Psoas muscle (tissue), 8 donors: ENCODE data around the gene RTP2. TPM values are rescaled to one million over a fixed set of nuclear protein-coding genes. Genes with fewer than 3 reads are reported as not detected.

ENCODE experiments used
- ATAC-seq, 4 donors: fragments of 200-7000 bp; cut with Tn5 transposase; one replicate each; pipeline ENCODE4 v1.9.1; 2020; ENCODE audit warnings: moderate library complexity in 3 of 4, mild to moderate bottlenecking in 2 of 4
- DNase-seq, 2 donors: peaks; one replicate each; pipeline ENCODE4 v3.0.0-alpha.2; 2020
- H3K27ac ChIP-seq: fragments of 200-600 bp; one replicate; pipeline ENCODE4 v1.8.0; 2022
- H3K27me3 ChIP-seq, 3 donors: fragments of 200-600 bp in 1 of 3; one replicate each; pipeline versions ENCODE4 v1.6.1 to v1.8.0; 2013 to 2022; ENCODE audit warnings: low read length in 2 of 3, mild to moderate bottlenecking in 2 of 3, moderate library complexity in 1 of 3; ENCODE audit not compliant: insufficient read depth in 3 of 3
- H3K36me3 ChIP-seq, 2 donors: fragments of 200-600 bp in 1 of 2; one replicate each; pipeline versions ENCODE4 v1.6.1 to v1.8.0; 2013 to 2022; ENCODE audit warnings: low read depth in 1 of 2, mild to moderate bottlenecking in 1 of 2, moderate library complexity in 1 of 2; ENCODE audit not compliant: insufficient read depth in 1 of 2
- H3K4me1 ChIP-seq: fragments of 200-600 bp; one replicate; pipeline ENCODE4 v1.8.0; 2022
- H3K4me3 ChIP-seq: fragments of 200-600 bp; one replicate; pipeline ENCODE4 v1.8.0; 2022; ENCODE audit warnings: mild to moderate bottlenecking
- H3K9me3 ChIP-seq: fragments of 200-600 bp; one replicate; pipeline ENCODE4 v1.8.0; 2022
- WGBS, 3 donors: extraction: QIAGEN DNeasy Blood & Tissue Kit; methylation state at CpG; one replicate each; pipeline versions ENCODE4 v1.1.6 to v1.1.7; 2013; 5-methylcytosine and 5-hydroxymethylcytosine counted together
- intact Hi-C, 2 donors: fragments of 100-400 bp; cut with DNase I; formaldehyde crosslinking; loops; one replicate each; pipeline versions ENCODE4 v1.11.0 to v1.14.2; 2022
- polyA plus RNA-seq, 3 donors: library from polyadenylated mRNA; stranded (reverse); fragments of 200-250 nt; gene quantifications; one replicate each; pipeline ENCODE4 v1.2.3, GENCODE V29; 2013
- total RNA-seq, 4 donors: library from RNA; stranded (reverse); fragmentation: NEBNext Ultra II Directional in 2 of 4; extraction: Animal tissue kit (Norgen Biotek cat#: 25700) in 2 of 4; gene quantifications; one replicate each; pipeline versions ENCODE4 v1.2.1 to v1.2.4, GENCODE V29; 2021 to 2023
- TF ChIP-seq, protein P1 (sequence below): fragments of 200-600 bp; IDR thresholded peaks from one replicate; pipeline ENCODE4 v1.8.0; 2022; ENCODE audit warnings: antibody characterized with exemption
- donor health status: healthy with polysubstance abuse.
- donor health status: DM: no; HTN: no; CAD: no; lungs with moderate emphysema.
- donor health status: Bipolar disorder and iron deficiency.
- donor health status: healthy.
- donor health status: DM: yes; HTN: yes; CAD: no.
- donor health status: DM: no; HTN: no; CAD: no.
- donor health status: DM: no; HTN: no; CAD: no.
- donor health status: DM: yes; HTN: yes; CAD: no.

The RTP2 gene
- total and polyA plus RNA-seq, 7 donors: 0.08 to 4.0 (median 0.32) TPM; not detected in 2

DNA sequence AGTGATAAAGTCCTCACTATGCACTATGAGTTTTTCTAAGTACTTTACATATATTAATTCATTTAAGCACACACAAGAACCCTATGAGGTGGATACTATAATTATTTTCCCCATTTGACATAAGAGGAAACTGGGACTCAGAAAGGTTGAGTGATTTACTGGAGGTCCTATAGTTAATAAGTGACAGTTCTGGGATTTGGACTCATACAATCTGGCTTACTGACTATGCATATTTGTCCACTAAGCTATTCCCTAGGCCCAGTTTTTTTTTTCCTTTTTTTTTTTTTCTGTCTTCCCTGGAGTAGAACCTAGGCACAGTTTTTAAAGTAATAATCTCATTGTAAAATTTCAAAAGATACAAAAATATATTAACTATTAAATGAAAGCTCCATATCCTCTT is 6.3 kb upstream of the RTP2 start:
- Histone ChIP-seq H3K4me3 (no peak overlapping the region), H3K9me3 (no peaks in the 10 kb centered on the region), H3K27ac (no peak overlapping the region), H3K36me3 (no peaks in the 10 kb centered on the region), H3K27me3 (no peaks in the 10 kb centered on the region), H3K4me1 (peaks cover 22% of the 10 kb centered on the region)
- DNase-seq: no peak
- no peak for ATAC-seq
- TF ChIP-seq, protein P1, sequence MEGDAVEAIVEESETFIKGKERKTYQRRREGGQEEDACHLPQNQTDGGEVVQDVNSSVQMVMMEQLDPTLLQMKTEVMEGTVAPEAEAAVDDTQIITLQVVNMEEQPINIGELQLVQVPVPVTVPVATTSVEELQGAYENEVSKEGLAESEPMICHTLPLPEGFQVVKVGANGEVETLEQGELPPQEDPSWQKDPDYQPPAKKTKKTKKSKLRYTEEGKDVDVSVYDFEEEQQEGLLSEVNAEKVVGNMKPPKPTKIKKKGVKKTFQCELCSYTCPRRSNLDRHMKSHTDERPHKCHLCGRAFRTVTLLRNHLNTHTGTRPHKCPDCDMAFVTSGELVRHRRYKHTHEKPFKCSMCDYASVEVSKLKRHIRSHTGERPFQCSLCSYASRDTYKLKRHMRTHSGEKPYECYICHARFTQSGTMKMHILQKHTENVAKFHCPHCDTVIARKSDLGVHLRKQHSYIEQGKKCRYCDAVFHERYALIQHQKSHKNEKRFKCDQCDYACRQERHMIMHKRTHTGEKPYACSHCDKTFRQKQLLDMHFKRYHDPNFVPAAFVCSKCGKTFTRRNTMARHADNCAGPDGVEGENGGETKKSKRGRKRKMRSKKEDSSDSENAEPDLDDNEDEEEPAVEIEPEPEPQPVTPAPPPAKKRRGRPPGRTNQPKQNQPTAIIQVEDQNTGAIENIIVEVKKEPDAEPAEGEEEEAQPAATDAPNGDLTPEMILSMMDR: no peak
- intact Hi-C loops: no loop called here

- DNase-seq (no peak), ATAC-seq (no peak)
- Histone ChIP-seq H3K27me3 (no peaks in the 10 kb centered on the region), H3K4me3 (no peak overlapping the region), H3K4me1 (peaks cover 30% of the 10 kb centered on the region), H3K9me3 (no peaks in the 10 kb centered on the region), H3K27ac (no peak overlapping the region), H3K36me3 (no peaks in the 10 kb centered on the region)
- 86 to 90% (median 89%) methylated on average over 2 of the region's 2 CpGs for WGBS, 3 donors
- TF ChIP-seq, protein P1: no peak
- intact Hi-C loops: loop anchor here in 1 of 2 donors (2.0 kb wide), 1 partner anchor 392 kb away; no protein-coding TSS in a partner anchor
Measured at GRCh38 chr3:187706971-187707370, 4.6 kb upstream of the RTP2 start.

- Histone ChIP-seq H3K9me3 (no peaks in the 10 kb centered on the region), H3K4me3 (no peak overlapping the region), H3K4me1 (peaks cover 39% of the 10 kb centered on the region), H3K36me3 (no peaks in the 10 kb centered on the region), H3K27ac (peak overlapping the region; percentile 64), H3K27me3 (no peaks in the 10 kb centered on the region)
- intact Hi-C loops: no loop called here
- no peak for DNase-seq
- ATAC-seq: peak; percentile 80 to 84 (median 82)
- TF ChIP-seq, protein P1: no peak
Measured at GRCh38 chr3:187705164-187705563, 2.8 kb upstream of the RTP2 start.

DNA sequence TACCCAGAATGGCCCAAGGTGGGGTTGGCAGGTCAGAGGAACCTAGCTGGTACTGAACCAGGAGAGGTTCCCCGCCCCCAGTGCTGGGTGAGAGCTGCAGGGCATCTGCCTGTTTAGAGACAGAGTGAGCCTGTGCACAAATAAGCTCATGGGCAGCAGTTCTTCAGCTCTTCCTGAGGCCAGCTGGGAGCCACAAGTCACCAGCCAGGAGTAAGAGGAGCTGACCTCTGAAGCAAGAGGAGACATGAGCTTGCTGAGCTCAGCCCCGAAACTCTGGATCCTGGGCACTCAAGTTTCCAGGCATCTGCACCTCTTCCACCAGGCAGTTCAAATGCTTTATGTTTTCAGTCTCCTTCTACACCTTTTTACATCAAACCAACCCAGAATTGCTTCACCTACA is 2.1 kb downstream of the RTP2 start:
- H3K4me1 ChIP-seq: peaks cover 40% of the 10 kb centered on the region
- TF ChIP-seq, protein P1: no peak
- H3K27ac ChIP-seq: peak overlapping the region; percentile 21
- intact Hi-C loops: no loop called here
- H3K27me3 ChIP-seq: no peaks in the 10 kb centered on the region
- H3K36me3 ChIP-seq: no peaks in the 10 kb centered on the region
- ATAC-seq (peak; percentile 8 to 57 (median 28)), DNase-seq (no peak)
- WGBS, 3 donors: 53 to 68% (median 59%) methylated on average over 2 of the region's 2 CpGs
- H3K4me3 ChIP-seq: no peak overlapping the region
- H3K9me3 ChIP-seq: no peaks in the 10 kb centered on the region
